ENCODE data around the gene NOTCH2NLA.
"Not testable (repeated sequence)": the region's sequence is repeated elsewhere in the genome, so short reads cannot be mapped to it uniquely, and the experiment has no call there.

DNA sequence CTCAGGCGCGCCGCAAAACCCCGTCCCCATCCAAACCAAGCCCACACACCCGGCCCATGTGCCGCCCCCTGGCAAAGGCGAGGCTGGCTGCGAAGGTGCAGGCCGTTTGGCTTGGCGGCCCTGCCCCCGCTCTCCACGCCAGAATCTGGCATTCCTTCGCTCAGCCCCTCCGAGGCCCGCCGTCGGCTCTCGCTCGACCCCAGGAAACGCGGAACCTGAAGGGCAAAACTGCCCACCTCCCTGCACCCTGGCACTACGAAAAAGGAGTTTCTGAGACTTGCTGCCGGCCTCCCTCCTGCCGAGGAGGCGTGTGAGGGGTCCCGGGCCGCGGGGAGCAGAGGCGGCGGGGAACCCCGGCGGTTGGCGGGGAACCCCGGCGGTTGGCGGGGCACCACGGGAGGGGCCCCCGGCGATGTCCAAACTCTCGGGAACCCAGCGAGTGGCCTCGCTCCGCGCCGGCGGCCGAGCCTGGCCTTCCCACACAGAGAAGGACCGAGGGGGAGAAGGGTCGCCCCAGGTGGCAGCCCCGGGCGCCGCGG is 608 bp downstream of the NOTCH2NLA start:
- TF ChIP-seq POLR2A (IDR thresholded peaks at IDR 0.05) = not testable (repeated sequence)
- TF ChIP-seq, protein P1, sequence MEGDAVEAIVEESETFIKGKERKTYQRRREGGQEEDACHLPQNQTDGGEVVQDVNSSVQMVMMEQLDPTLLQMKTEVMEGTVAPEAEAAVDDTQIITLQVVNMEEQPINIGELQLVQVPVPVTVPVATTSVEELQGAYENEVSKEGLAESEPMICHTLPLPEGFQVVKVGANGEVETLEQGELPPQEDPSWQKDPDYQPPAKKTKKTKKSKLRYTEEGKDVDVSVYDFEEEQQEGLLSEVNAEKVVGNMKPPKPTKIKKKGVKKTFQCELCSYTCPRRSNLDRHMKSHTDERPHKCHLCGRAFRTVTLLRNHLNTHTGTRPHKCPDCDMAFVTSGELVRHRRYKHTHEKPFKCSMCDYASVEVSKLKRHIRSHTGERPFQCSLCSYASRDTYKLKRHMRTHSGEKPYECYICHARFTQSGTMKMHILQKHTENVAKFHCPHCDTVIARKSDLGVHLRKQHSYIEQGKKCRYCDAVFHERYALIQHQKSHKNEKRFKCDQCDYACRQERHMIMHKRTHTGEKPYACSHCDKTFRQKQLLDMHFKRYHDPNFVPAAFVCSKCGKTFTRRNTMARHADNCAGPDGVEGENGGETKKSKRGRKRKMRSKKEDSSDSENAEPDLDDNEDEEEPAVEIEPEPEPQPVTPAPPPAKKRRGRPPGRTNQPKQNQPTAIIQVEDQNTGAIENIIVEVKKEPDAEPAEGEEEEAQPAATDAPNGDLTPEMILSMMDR (IDR thresholded peaks at IDR 0.05 in 8 of 11, conservative IDR thresholded peaks at IDR 0.05 in 3 of 11) = not testable (repeated sequence)
- peak in 1 of 3 donors; percentile 44 for TF ChIP-seq POLR2AphosphoS5 (IDR thresholded peaks at IDR 0.05)
